MCF 10A (cell line): ENCODE results near the gene SVOPL. TPM values are rescaled to one million over a fixed set of nuclear protein-coding genes. Genes with fewer than 3 reads are reported as not detected.

Experiments
- BruUV-seq: library from RNA; stranded (reverse); fragments of 400-500 nt; replicated peaks from 2 replicates; lab custom pipeline; 2021; lab: Mats Ljungman, UMichigan
- CTCF ChIA-PET: fragments of 300-600 bp; sonication (Branson Sonifier 250); formaldehyde crosslinking; extraction: SDS; loops from one replicate; lab custom pipeline; 2021; ENCODE audit warnings: antibody characterized with exemption, inconsistent platforms; lab: Yijun Ruan, JAX
- POLR2A ChIA-PET: fragments of 300-600, 350-650 bp; sonication (Branson Sonifier 250); formaldehyde crosslinking; extraction: SDS; loops from one replicate; lab custom pipeline; 2020; ENCODE audit warnings: antibody characterized with exemption, inconsistent platforms; lab: Yijun Ruan, JAX
- DNase-seq: peaks from one replicate; pipeline ENCODE4 v3.0.0-alpha.2; 2018; ENCODE audit not compliant: unreplicated experiment
- H3K27ac Mint-ChIP-seq: one replicate; pipeline ENCODE4 v1.8.0; 2022; ENCODE audit warnings: mild to moderate bottlenecking, low read depth, mixed read lengths; ENCODE audit not compliant: unreplicated experiment
- H3K27me3 Mint-ChIP-seq: one replicate; pipeline ENCODE4 v1.8.0; 2022; ENCODE audit warnings: mixed read lengths; ENCODE audit not compliant: insufficient read depth, unreplicated experiment
- H3K36me3 Mint-ChIP-seq: one replicate; pipeline ENCODE4 v1.8.0; 2022; ENCODE audit warnings: mild to moderate bottlenecking, moderate library complexity, mixed read lengths; ENCODE audit not compliant: insufficient read depth, unreplicated experiment
- H3K4me1 Mint-ChIP-seq: one replicate; pipeline ENCODE4 v1.8.0; 2022; ENCODE audit warnings: mixed read lengths; ENCODE audit not compliant: insufficient read depth, unreplicated experiment
- H3K4me3 Mint-ChIP-seq: one replicate; pipeline ENCODE4 v1.8.0; 2022; ENCODE audit warnings: mild to moderate bottlenecking, moderate library complexity, mixed read lengths; ENCODE audit not compliant: unreplicated experiment
- H3K9me3 Mint-ChIP-seq: one replicate; pipeline ENCODE4 v1.8.0; 2022; ENCODE audit warnings: mixed read lengths; ENCODE audit not compliant: unreplicated experiment
- intact Hi-C: fragments of 100-400 bp; cut with micrococcal nuclease; formaldehyde crosslinking; loops from 2 replicates; pipeline ENCODE4 v1.14.1; 2022
- total RNA-seq: library from RNA; stranded (reverse); gene quantifications from 2 replicates; pipeline ENCODE4 v1.2.3, GENCODE V29; 2022
- TF ChIP-seq, protein P1 (sequence below): fragments of 200-600 bp; IDR thresholded peaks from one replicate; pipeline ENCODE4 v1.8.0; 2022; ENCODE audit warnings: antibody characterized with exemption, mild to moderate bottlenecking; ENCODE audit not compliant: unreplicated experiment

Gene SVOPL
- total RNA-seq, 1 experiment from 2014 or later: not detected

DNA sequence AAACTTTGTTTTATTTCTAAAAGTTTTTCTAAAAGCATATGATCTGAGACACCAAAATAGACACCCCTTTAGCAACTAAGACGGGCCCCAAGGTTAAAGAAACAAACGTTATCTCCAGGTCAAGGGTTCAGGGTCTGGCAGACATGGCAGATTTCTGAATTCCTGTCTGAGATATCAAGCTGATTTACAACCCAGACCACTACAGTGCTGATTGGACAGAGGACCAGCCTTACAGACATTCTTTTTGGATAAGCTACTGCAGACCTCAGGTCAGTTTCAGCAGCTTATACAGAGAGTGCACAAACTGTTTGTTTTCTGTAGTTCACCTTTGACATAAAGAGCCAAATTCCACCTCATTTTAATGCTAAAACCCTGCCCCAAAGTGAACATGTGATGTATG lies 34.8 kb downstream of the SVOPL start:
- no peak for DNase-seq
- POLR2A ChIA-PET: interaction anchor here (0.9 kb wide), 1 partner anchor 23 kb away, joined by 3 read pairs; no protein-coding TSS in a partner anchor
- BruUV-seq: no TSS peak
- CTCF ChIA-PET: interaction anchor here (0.6 to 1.2 kb wide), 3 partner anchors 12 to 856 kb away, joined by 3 read pairs; no protein-coding TSS in a partner anchor
- Mint-ChIP-seq H3K27me3 (peaks cover 12% of the 10 kb centered on the region), H3K9me3 (peaks cover 6% of the 10 kb centered on the region), H3K36me3 (no peaks in the 10 kb centered on the region), H3K4me3 (no peak overlapping the region), H3K4me1 (no peaks in the 10 kb centered on the region), H3K27ac (no peak overlapping the region)
- TF ChIP-seq, protein P1, sequence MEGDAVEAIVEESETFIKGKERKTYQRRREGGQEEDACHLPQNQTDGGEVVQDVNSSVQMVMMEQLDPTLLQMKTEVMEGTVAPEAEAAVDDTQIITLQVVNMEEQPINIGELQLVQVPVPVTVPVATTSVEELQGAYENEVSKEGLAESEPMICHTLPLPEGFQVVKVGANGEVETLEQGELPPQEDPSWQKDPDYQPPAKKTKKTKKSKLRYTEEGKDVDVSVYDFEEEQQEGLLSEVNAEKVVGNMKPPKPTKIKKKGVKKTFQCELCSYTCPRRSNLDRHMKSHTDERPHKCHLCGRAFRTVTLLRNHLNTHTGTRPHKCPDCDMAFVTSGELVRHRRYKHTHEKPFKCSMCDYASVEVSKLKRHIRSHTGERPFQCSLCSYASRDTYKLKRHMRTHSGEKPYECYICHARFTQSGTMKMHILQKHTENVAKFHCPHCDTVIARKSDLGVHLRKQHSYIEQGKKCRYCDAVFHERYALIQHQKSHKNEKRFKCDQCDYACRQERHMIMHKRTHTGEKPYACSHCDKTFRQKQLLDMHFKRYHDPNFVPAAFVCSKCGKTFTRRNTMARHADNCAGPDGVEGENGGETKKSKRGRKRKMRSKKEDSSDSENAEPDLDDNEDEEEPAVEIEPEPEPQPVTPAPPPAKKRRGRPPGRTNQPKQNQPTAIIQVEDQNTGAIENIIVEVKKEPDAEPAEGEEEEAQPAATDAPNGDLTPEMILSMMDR: no peak
- intact Hi-C loops: no loop called here

DNA sequence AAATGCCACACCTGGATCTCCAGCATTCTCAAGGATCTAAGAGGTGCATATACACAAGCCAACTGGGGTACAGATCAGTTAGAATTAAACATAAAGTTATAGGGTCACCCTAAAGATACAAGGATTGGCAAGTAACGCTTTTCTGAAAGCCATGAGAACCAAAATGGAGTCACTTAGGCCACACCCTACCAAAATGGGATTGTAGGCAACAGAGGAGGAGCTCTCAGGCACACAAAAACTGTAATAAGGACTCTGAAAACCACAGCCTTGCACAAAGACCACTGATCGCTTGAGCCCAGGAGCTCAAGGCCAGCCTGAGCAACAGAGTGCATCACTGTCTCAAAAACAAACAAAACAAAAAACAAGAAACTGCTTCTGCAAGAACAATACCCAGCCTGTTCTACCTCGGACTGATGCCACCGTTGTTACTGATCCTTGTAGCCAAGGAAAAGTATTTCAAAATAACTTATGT lies 35.5 kb downstream of the SVOPL start:
- intact Hi-C loops: no loop called here
- TF ChIP-seq, protein P1: no peak
- DNase-seq: no peak
- POLR2A ChIA-PET: interaction anchor here (0.6 kb wide), 1 partner anchor 164 kb away, joined by 3 read pairs; no protein-coding TSS in a partner anchor
- H3K36me3 Mint-ChIP-seq: no peaks in the 10 kb centered on the region
- CTCF ChIA-PET: interaction anchor here (0.6 to 1.2 kb wide), 3 partner anchors 13 to 856 kb away, joined by 3 read pairs; no protein-coding TSS in a partner anchor
- no peaks in the 10 kb centered on the region for H3K4me1 Mint-ChIP-seq
- H3K9me3 Mint-ChIP-seq: peaks cover 6% of the 10 kb centered on the region
- no TSS peak for BruUV-seq
- peaks cover 12% of the 10 kb centered on the region for H3K27me3 Mint-ChIP-seq
- no peak overlapping the region for H3K4me3 Mint-ChIP-seq
- H3K27ac Mint-ChIP-seq: no peak overlapping the region

DNA sequence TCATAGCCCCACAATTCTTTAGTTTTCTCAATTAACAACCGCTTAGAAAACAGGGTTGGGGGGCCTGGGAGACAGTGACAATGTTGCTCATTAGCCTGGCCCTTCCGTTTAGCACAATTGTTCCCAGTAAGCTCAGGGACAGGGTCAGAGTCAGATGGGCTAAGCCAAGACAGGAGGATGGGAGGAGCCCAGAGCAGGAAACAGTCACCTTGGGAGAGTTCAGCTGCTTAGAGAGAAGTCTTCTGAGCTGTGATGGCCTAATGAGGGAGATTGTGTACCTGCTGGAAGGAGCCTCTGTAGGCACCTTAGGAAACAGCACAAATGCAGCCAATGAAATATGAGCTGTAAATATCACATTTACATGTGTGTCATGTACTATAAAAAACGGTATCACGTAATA lies 35.9 kb downstream of the SVOPL start:
- no peak overlapping the region for H3K27ac Mint-ChIP-seq
- intact Hi-C loops: no loop called here
- DNase-seq: no peak
- ChIA-PET POLR2A (interaction anchor here (0.6 kb wide), 1 partner anchor 165 kb away, joined by 3 read pairs; no protein-coding TSS in a partner anchor), CTCF (no interaction called here)
- no peak overlapping the region for H3K4me3 Mint-ChIP-seq
- no peaks in the 10 kb centered on the region for H3K4me1 Mint-ChIP-seq
- no peaks in the 10 kb centered on the region for H3K36me3 Mint-ChIP-seq
- peaks cover 6% of the 10 kb centered on the region for H3K9me3 Mint-ChIP-seq
- TF ChIP-seq, protein P1: no peak
- no TSS peak for BruUV-seq
- peaks cover 12% of the 10 kb centered on the region for H3K27me3 Mint-ChIP-seq

DNA sequence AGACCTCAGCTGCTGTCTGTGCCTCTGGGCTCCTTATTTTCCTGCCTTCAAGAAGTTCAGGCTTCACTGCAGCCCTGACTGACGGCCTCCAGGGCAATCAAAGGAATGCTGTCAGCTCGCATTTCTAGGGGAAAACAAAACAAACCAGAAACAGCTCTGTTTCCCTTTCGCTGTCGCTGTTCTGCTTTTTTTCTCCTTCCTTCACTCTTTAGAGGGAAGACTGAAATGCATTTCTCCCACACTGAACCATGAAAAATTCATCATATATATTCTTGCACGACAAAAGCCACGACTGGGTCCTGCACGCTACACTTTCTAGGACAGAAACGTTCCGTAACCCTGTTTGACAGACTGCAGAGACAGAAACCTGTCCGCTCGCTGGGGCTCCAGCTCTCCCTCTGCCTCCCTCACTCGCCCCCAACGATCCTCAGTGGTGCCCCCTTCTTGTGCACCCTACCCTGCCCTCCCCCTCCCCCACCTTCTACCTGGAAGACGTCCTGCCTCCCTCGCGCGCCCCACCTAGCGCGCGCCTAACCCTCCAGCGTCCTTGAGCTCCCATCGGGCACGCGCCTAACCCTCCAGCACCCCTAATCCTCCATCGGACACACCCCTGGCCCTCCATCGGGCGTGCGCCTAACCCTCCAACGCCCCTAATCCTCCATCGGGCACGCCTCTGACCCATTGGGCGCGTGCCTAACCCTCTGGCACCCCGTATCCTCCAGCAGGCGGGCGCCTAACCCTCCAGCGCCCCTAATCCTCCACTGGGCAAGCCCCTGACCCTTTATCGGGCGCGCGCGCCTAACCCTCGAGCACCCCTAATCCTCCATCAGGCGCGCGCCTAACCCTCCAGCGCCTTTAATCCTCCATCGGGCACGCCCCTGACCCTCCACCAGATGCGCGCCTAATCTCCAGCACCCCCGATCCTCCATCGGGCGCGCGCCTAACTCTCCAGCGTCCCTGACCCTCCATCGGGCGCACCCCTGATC lies 37.1 kb downstream of the SVOPL start:
- Mint-ChIP-seq H3K27me3 (peaks cover 12% of the 10 kb centered on the region), H3K4me1 (no peaks in the 10 kb centered on the region), H3K9me3 (peaks cover 6% of the 10 kb centered on the region), H3K36me3 (no peaks in the 10 kb centered on the region), H3K27ac (no peak overlapping the region), H3K4me3 (no peak overlapping the region)
- POLR2A ChIA-PET: no interaction called here
- CTCF ChIA-PET: interaction anchor here (0.6 kb wide), 2 partner anchors 15 to 79 kb away, joined by 3 read pairs; no protein-coding TSS in a partner anchor
- no peak for DNase-seq
- no TSS peak for BruUV-seq
- TF ChIP-seq, protein P1: no peak
- intact Hi-C loops: no loop called here
